Lower leg skin (tissue), 3 donors: ENCODE measurements around the gene CAPSL.

ENCODE experiments used
- CTCF ChIP-seq, 3 donors: fragments of 450-650 bp; IDR thresholded peaks; one replicate each; pipeline ENCODE4 v1.5.1; 2016; ENCODE audit warnings: antibody characterized with exemption in 3 of 3, mild to moderate bottlenecking in 3 of 3, moderate library complexity in 2 of 3
- POLR2A ChIP-seq, 2 donors: fragments of 450-650 bp; IDR thresholded peaks; one replicate each; pipeline ENCODE4 v1.6.1; 2016 to 2017; ENCODE audit warnings: antibody characterized with exemption in 2 of 2, mild to moderate bottlenecking in 1 of 2, moderate library complexity in 1 of 2

GRCh38 chr5:35987776-35988175 is 49.4 kb upstream of the CAPSL start:
- TF ChIP-seq POLR2A (IDR thresholded peaks at IDR 0.05) (no peak), CTCF (IDR thresholded peaks at IDR 0.05) (no peak)
